ENCODE measurements around the gene GCN1. TPM values are rescaled to one million over a fixed set of nuclear protein-coding genes. Genes with fewer than 3 reads are reported as not detected.

The GCN1 gene
- total and polyA plus RNA-seq, 4 donors = 19.3 to 93.6 (median 53.1) TPM

GRCh38 chr12:120095331-120095730 lies 99.2 kb downstream of the GCN1 start:
- Histone ChIP-seq H3K36me3 (ENCODE audit: control insufficient read depth in 4 of 4, insufficient read depth in 4 of 4, low read length in 4 of 4) (peaks cover 0 to 72% (median 13%) of the 10 kb centered on the region in 4 donors), H3K4me1 (ENCODE audit: control insufficient read depth in 5 of 5, insufficient read depth in 5 of 5, low read length in 5 of 5) (peaks cover 0 to 11% (median 0%) of the 10 kb centered on the region in 5 donors), H3K9me3 (ENCODE audit: control insufficient read depth in 4 of 4, insufficient read depth in 3 of 4, low read length in 3 of 4) (no peaks in the 10 kb centered on the region), H3K9ac (ENCODE audit: insufficient read depth in 1 of 2, low read length in 2 of 2) (no peak overlapping the region), H3K27ac (ENCODE audit: low read depth in 1 of 2, low read length in 1 of 2) (no peak overlapping the region), H3K4me3 (no peak overlapping the region), H3K27me3 (ENCODE audit: control insufficient read depth in 3 of 3, insufficient read depth in 3 of 3, low read length in 2 of 3) (no peaks in the 10 kb centered on the region)
- ATAC-seq (ENCODE audit: insufficient read depth, low FRiP score) (no peak), DNase-seq (no peak)
- TF ChIP-seq CTCF (IDR thresholded peaks at IDR 0.05; ENCODE audit: control extremely low read depth, extremely low read depth) = no peak
- 94 to 95% methylated on average over 13 of the region's 13 CpGs for WGBS, 2 donors

GRCh38 chr12:120094485-120094884 lies 100.0 kb downstream of the GCN1 start:
- no peaks in the 10 kb centered on the region for H3K27me3 ChIP-seq (ENCODE audit: control insufficient read depth in 3 of 3, insufficient read depth in 3 of 3, low read length in 2 of 3)
- 79 to 87% methylated on average over 9 of the region's 9 CpGs for WGBS, 2 donors
- ATAC-seq (ENCODE audit: insufficient read depth, low FRiP score) (no peak), DNase-seq (no peak)
- H3K36me3 ChIP-seq (ENCODE audit: control insufficient read depth in 4 of 4, insufficient read depth in 4 of 4, low read length in 4 of 4) = peaks cover 0 to 63% (median 13%) of the 10 kb centered on the region in 4 donors
- peaks cover 0 to 10% (median 0%) of the 10 kb centered on the region in 5 donors for H3K4me1 ChIP-seq (ENCODE audit: control insufficient read depth in 5 of 5, insufficient read depth in 5 of 5, low read length in 5 of 5)
- H3K4me3 ChIP-seq = no peak overlapping the region
- no peak overlapping the region for H3K27ac ChIP-seq (ENCODE audit: low read depth in 1 of 2, low read length in 1 of 2)
- H3K9me3 ChIP-seq (ENCODE audit: control insufficient read depth in 4 of 4, insufficient read depth in 3 of 4, low read length in 3 of 4) = no peaks in the 10 kb centered on the region
- no peak overlapping the region for H3K9ac ChIP-seq (ENCODE audit: insufficient read depth in 1 of 2, low read length in 2 of 2)
- no peak for TF ChIP-seq CTCF (IDR thresholded peaks at IDR 0.05; ENCODE audit: control extremely low read depth, extremely low read depth)

DNA sequence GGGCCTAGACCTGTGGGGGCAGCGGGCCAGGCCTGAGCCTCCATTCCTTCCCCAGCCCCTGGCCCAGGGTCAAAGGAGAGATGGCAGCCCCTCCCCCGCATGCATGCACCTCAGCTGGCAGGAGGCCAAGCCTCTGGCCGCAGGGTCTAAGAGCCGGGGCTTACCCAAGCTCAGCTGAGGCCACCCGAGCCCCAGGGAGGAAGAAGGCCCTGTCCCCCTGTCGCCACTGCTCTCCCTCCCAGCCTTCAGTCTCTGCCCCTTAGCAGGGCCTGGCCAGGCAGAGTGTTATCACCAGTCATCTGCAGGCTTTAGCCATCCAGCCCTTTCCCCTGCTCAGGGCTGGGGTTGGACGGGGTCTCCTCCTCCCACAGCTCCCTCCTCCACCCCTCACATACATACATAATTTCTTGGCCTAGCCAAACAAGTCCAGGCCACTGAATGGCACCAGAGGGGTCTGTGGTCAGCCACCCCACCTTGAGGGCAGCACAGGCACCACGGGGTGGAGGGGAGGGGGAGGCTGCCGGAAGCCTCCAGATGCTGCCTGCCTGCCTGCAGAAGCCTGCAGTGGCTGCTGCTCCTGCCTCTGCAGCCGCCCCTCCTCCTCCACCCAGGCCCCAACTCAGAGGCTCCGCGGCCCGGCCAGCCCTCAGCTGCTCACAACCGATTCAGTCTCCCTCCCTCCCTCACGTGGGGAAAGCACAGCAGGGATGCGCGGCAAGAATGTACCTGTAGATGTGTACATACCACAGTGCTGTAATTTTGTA lies 100.7 kb downstream of the GCN1 start:
- Histone ChIP-seq H3K27ac (ENCODE audit: low read depth in 1 of 2, low read length in 1 of 2) (no peak overlapping the region), H3K36me3 (ENCODE audit: control insufficient read depth in 4 of 4, insufficient read depth in 4 of 4, low read length in 4 of 4) (peaks cover 0 to 57% (median 9%) of the 10 kb centered on the region in 4 donors), H3K27me3 (ENCODE audit: control insufficient read depth in 3 of 3, insufficient read depth in 3 of 3, low read length in 2 of 3) (no peaks in the 10 kb centered on the region), H3K9ac (ENCODE audit: insufficient read depth in 1 of 2, low read length in 2 of 2) (no peak overlapping the region), H3K4me1 (ENCODE audit: control insufficient read depth in 5 of 5, insufficient read depth in 5 of 5, low read length in 5 of 5) (peaks cover 0 to 10% (median 0%) of the 10 kb centered on the region in 5 donors), H3K9me3 (ENCODE audit: control insufficient read depth in 4 of 4, insufficient read depth in 3 of 4, low read length in 3 of 4) (no peaks in the 10 kb centered on the region), H3K4me3 (no peak overlapping the region)
- WGBS, 2 donors = 58 to 62% methylated on average over 17 of the region's 17 CpGs
- DNase-seq = peak; percentile 31 to 37 (median 33)
- TF ChIP-seq CTCF (IDR thresholded peaks at IDR 0.05; ENCODE audit: control extremely low read depth, extremely low read depth) = no peak
- ATAC-seq (ENCODE audit: insufficient read depth, low FRiP score) = no peak

GRCh38 chr12:120093336-120093591 lies 101.3 kb downstream of the GCN1 start:
- peak in 1 of 3 donors; percentile 21 for DNase-seq
- H3K4me3 ChIP-seq = no peak overlapping the region
- no peaks in the 10 kb centered on the region for H3K27me3 ChIP-seq (ENCODE audit: control insufficient read depth in 3 of 3, insufficient read depth in 3 of 3, low read length in 2 of 3)
- no peaks in the 10 kb centered on the region for H3K9me3 ChIP-seq (ENCODE audit: control insufficient read depth in 4 of 4, insufficient read depth in 3 of 4, low read length in 3 of 4)
- peaks cover 0 to 52% (median 5%) of the 10 kb centered on the region in 4 donors for H3K36me3 ChIP-seq (ENCODE audit: control insufficient read depth in 4 of 4, insufficient read depth in 4 of 4, low read length in 4 of 4)
- peaks cover 0 to 10% (median 0%) of the 10 kb centered on the region in 5 donors for H3K4me1 ChIP-seq (ENCODE audit: control insufficient read depth in 5 of 5, insufficient read depth in 5 of 5, low read length in 5 of 5)
- TF ChIP-seq CTCF (IDR thresholded peaks at IDR 0.05; ENCODE audit: control extremely low read depth, extremely low read depth) = no peak
- no peak overlapping the region for H3K9ac ChIP-seq (ENCODE audit: insufficient read depth in 1 of 2, low read length in 2 of 2)
- ATAC-seq (ENCODE audit: insufficient read depth, low FRiP score) = no peak
- H3K27ac ChIP-seq (ENCODE audit: low read depth in 1 of 2, low read length in 1 of 2) = no peak overlapping the region
- WGBS, 2 donors = 87 to 88% methylated on average over 4 of the region's 4 CpGs
